ENCODE results near the gene NBEA.

NBEA gene

GRCh38 chr13:35139591-35139990, 197.5 kb downstream of the NBEA start:
- Histone ChIP-seq H3K4me3 (ENCODE audit: low read depth, low read length) (no peak overlapping the region), H3K4me1 (ENCODE audit: control insufficient read depth, insufficient read depth, low read length) (no peaks in the 10 kb centered on the region), H3K9me3 (ENCODE audit: control insufficient read depth, insufficient read depth, low read depth, low read length) (no peaks in the 10 kb centered on the region), H3K27ac (ENCODE audit: extremely low read depth, low read depth, low read length) (no peak overlapping the region), H3K36me3 (ENCODE audit: control insufficient read depth in 2 of 2, insufficient read depth in 1 of 2, low read length in 2 of 2) (no peaks in the 10 kb centered on the region)
- ChIA-PET POLR2A (interaction anchor here (0.6 kb wide), 1 partner anchor 1669 kb away, joined by 4 read pairs; no protein-coding TSS in a partner anchor), CTCF (interaction anchor here (0.5 to 0.9 kb wide), 2 partner anchors 26 to 533 kb away, joined by 3 read pairs; no protein-coding TSS in a partner anchor)
- TF ChIP-seq ZNF610 (tag by site-specific recombination; IDR thresholded peaks at IDR 0.05; ENCODE audit: borderline replicate concordance) = no peak
- no peak for TF ChIP-seq ZBTB8A (tag by site-specific recombination; IDR thresholded peaks at IDR 0.05)

DNA sequence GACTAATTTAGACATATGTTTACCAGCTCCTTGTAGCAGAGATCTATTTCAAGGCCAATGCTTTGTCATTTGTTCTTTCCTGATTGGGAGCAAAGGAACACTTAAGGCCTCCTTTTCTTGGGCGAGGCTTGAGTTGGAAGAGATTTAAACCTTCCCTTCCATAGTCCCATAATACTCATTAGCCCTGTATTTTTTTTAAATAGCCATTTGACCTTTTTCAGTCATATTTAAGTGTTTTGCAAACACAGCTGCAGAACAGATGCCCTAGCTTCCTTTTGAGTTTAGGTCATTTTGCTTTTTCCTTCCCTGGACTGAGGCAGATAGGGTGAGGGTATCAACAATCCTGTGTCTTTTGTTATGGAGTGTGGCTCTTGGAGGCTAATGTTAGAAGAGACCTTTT, 198.3 kb downstream of the NBEA start:
- ChIA-PET POLR2A (no interaction called here), CTCF (interaction anchor here (0.5 to 0.9 kb wide), 3 partner anchors 25 to 534 kb away, joined by 3 read pairs; no protein-coding TSS in a partner anchor)
- no peaks in the 10 kb centered on the region for H3K4me1 ChIP-seq (ENCODE audit: control insufficient read depth, insufficient read depth, low read length)
- no peak overlapping the region for H3K27ac ChIP-seq (ENCODE audit: extremely low read depth, low read depth, low read length)
- H3K4me3 ChIP-seq (ENCODE audit: low read depth, low read length) = no peak overlapping the region
- H3K9me3 ChIP-seq (ENCODE audit: control insufficient read depth, insufficient read depth, low read depth, low read length) = no peaks in the 10 kb centered on the region
- no peak for TF ChIP-seq ZNF610 (tag by site-specific recombination; IDR thresholded peaks at IDR 0.05; ENCODE audit: borderline replicate concordance)
- TF ChIP-seq ZNF776 (tag by site-specific recombination; IDR thresholded peaks at IDR 0.05; ENCODE audit: borderline replicate concordance) = no peak
- TF ChIP-seq ZNF311 (tag by site-specific recombination; IDR thresholded peaks at IDR 0.05; ENCODE audit: borderline replicate concordance) = no peak
- no peak for TF ChIP-seq ZFP41 (tag by site-specific recombination; IDR thresholded peaks at IDR 0.05; ENCODE audit: borderline replicate concordance)
- no peak for TF ChIP-seq ZNF354C (tag by site-specific recombination; IDR thresholded peaks at IDR 0.05; ENCODE audit: borderline replicate concordance, low read depth)
- no peak for TF ChIP-seq ZNF529 (tag by site-specific recombination; IDR thresholded peaks at IDR 0.05; ENCODE audit: insufficient replicate concordance)
- TF ChIP-seq ZNF239 (tag by site-specific recombination; IDR thresholded peaks at IDR 0.05) = no peak
- no peak for TF ChIP-seq SP2 (tag by site-specific recombination; IDR thresholded peaks at IDR 0.05)
- no peak for TF ChIP-seq ZNF16 (tag by site-specific recombination; IDR thresholded peaks at IDR 0.05; ENCODE audit: low read depth)
- TF ChIP-seq ZXDB (tag by site-specific recombination; IDR thresholded peaks at IDR 0.05) = no peak
- no peaks in the 10 kb centered on the region for H3K36me3 ChIP-seq (ENCODE audit: control insufficient read depth in 2 of 2, insufficient read depth in 1 of 2, low read length in 2 of 2)

GRCh38 chr13:35140831-35141230, 198.8 kb downstream of the NBEA start:
- H3K4me1 ChIP-seq (ENCODE audit: control insufficient read depth, insufficient read depth, low read length) = no peaks in the 10 kb centered on the region
- H3K4me3 ChIP-seq (ENCODE audit: low read depth, low read length) = no peak overlapping the region
- ChIA-PET POLR2A (no interaction called here), CTCF (interaction anchor here (0.6 kb wide), 1 partner anchor 17 kb away, joined by 3 read pairs; no protein-coding TSS in a partner anchor)
- no peak overlapping the region for H3K27ac ChIP-seq (ENCODE audit: extremely low read depth, low read depth, low read length)
- no peak for TF ChIP-seq PRDM1 (tag by site-specific recombination; IDR thresholded peaks at IDR 0.05)
- TF ChIP-seq PRDM2 (tag by site-specific recombination; IDR thresholded peaks at IDR 0.05; ENCODE audit: borderline replicate concordance) = no peak
- TF ChIP-seq, protein P1, sequence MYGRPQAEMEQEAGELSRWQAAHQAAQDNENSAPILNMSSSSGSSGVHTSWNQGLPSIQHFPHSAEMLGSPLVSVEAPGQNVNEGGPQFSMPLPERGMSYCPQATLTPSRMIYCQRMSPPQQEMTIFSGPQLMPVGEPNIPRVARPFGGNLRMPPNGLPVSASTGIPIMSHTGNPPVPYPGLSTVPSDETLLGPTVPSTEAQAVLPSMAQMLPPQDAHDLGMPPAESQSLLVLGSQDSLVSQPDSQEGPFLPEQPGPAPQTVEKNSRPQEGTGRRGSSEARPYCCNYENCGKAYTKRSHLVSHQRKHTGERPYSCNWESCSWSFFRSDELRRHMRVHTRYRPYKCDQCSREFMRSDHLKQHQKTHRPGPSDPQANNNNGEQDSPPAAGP (tag by site-specific recombination; IDR thresholded peaks at IDR 0.05) = no peak
- TF ChIP-seq WT1 (tag by site-specific recombination; IDR thresholded peaks at IDR 0.05) = no peak
- TF ChIP-seq SETDB1 (IDR thresholded peaks at IDR 0.05; ENCODE audit: insufficient read length, low read length) = no peak
- TF ChIP-seq ZNF266 (tag by site-specific recombination; IDR thresholded peaks at IDR 0.05; ENCODE audit: low read depth) = no peak
- TF ChIP-seq ZNF621 (tag by site-specific recombination; IDR thresholded peaks at IDR 0.05) = no peak
- TF ChIP-seq ZBTB49 (tag by site-specific recombination; IDR thresholded peaks at IDR 0.05; ENCODE audit: low read depth) = no peak
- no peak for TF ChIP-seq ZNF416 (tag by site-specific recombination; IDR thresholded peaks at IDR 0.05)
- no peak for TF ChIP-seq KLF7 (tag by site-specific recombination; IDR thresholded peaks at IDR 0.05; ENCODE audit: borderline replicate concordance)
- H3K9me3 ChIP-seq (ENCODE audit: control insufficient read depth, insufficient read depth, low read depth, low read length) = no peaks in the 10 kb centered on the region
- no peaks in the 10 kb centered on the region for H3K36me3 ChIP-seq (ENCODE audit: control insufficient read depth in 2 of 2, insufficient read depth in 1 of 2, low read length in 2 of 2)
